ENCODE results near the gene AGTRAP. TPM values are rescaled to one million over a fixed set of nuclear protein-coding genes. Genes with fewer than 3 reads are reported as not detected.

The AGTRAP gene
- total RNA-seq, 3 donors from 2014 or later = 61.9 to 74.7 (median 66.4) TPM

DNA sequence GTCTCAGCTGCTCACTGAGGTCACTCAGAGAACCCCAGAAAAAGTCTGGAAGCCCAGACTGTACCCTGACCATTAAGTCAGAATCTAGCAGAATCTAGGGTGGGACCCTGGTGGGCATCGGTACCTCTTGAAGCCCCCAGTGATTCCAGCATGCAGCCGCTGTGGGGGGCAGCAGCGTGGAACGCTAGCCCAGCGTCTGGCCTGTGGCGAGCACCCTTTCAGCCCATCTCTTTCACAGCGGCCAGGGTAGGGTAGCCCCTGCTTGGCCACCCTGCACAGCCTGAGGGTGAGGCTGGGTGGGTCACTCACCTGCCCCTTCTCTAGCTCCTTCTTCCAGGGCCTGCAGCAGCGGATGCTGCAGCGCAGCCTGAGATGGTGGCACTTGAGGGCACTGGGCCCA lies 42.4 kb downstream of the AGTRAP start:
- no peaks in the 10 kb centered on the region for H3K4me1 ChIP-seq
- H3K36me3 ChIP-seq = no peaks in the 10 kb centered on the region
- no peak for TF ChIP-seq POLR2A (IDR thresholded peaks at IDR 0.05)
- no peak for TF ChIP-seq POLR2AphosphoS5 (IDR thresholded peaks at IDR 0.05)
- TF ChIP-seq, protein P1, sequence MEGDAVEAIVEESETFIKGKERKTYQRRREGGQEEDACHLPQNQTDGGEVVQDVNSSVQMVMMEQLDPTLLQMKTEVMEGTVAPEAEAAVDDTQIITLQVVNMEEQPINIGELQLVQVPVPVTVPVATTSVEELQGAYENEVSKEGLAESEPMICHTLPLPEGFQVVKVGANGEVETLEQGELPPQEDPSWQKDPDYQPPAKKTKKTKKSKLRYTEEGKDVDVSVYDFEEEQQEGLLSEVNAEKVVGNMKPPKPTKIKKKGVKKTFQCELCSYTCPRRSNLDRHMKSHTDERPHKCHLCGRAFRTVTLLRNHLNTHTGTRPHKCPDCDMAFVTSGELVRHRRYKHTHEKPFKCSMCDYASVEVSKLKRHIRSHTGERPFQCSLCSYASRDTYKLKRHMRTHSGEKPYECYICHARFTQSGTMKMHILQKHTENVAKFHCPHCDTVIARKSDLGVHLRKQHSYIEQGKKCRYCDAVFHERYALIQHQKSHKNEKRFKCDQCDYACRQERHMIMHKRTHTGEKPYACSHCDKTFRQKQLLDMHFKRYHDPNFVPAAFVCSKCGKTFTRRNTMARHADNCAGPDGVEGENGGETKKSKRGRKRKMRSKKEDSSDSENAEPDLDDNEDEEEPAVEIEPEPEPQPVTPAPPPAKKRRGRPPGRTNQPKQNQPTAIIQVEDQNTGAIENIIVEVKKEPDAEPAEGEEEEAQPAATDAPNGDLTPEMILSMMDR (IDR thresholded peaks at IDR 0.05) = no peak
- H3K9me3 ChIP-seq = no peaks in the 10 kb centered on the region
- H3K27me3 ChIP-seq = no peaks in the 10 kb centered on the region
- no peak overlapping the region for H3K27ac ChIP-seq
- no peak overlapping the region for H3K4me3 ChIP-seq
- no peak for DNase-seq (ENCODE audit: low spot score in 2 of 2)
- intact Hi-C loops (cut with DNase I; ENCODE audit: low total_unique reads) = no loop called here

DNA sequence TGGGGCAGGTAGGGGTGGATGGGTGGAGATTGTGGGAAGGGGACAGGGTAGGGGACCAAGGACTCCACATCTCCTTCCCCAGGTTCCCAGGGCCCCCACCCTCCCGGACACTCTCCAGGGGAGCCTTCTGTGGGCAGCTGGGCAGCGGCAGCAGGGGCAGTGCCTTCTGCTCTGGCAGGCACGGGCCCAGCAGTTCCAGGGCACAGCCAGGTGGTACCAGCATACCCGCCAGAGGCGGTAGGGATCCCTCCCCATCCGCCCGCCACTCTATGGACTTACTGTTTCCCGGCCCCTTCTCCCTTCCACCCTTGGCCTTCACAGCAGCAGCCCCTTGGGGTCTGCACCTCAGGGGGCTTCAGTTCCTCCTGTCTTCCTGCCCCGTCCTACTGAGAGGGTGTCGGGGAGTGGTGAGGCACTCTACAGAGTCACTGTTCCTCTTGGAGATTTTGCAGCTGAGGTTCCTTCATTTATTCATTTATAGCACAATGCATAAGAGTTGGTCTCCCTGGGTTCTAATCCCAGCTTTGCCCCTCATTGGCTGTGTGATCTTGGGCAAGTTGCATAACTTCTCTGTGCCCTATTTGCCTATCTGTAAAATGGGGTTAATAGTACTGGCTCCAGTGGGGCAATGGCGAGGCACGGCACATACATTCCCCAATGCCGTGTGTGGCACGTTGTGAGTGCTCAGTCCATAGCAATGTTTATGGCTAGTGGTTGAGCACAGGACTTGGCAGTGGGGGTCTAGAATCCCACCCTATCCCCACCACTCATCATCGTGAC lies 43.1 kb downstream of the AGTRAP start:
- Histone ChIP-seq H3K4me1 (no peaks in the 10 kb centered on the region), H3K9me3 (no peaks in the 10 kb centered on the region), H3K27me3 (no peaks in the 10 kb centered on the region), H3K4me3 (no peak overlapping the region), H3K36me3 (no peaks in the 10 kb centered on the region), H3K27ac (no peak overlapping the region)
- intact Hi-C loops (cut with DNase I; ENCODE audit: low total_unique reads) = no loop called here
- no peak for DNase-seq (ENCODE audit: low spot score in 2 of 2)
- TF ChIP-seq POLR2A (IDR thresholded peaks at IDR 0.05) (no peak), POLR2AphosphoS5 (IDR thresholded peaks at IDR 0.05) (no peak)
- TF ChIP-seq, protein P1 (IDR thresholded peaks at IDR 0.05) = no peak

DNA sequence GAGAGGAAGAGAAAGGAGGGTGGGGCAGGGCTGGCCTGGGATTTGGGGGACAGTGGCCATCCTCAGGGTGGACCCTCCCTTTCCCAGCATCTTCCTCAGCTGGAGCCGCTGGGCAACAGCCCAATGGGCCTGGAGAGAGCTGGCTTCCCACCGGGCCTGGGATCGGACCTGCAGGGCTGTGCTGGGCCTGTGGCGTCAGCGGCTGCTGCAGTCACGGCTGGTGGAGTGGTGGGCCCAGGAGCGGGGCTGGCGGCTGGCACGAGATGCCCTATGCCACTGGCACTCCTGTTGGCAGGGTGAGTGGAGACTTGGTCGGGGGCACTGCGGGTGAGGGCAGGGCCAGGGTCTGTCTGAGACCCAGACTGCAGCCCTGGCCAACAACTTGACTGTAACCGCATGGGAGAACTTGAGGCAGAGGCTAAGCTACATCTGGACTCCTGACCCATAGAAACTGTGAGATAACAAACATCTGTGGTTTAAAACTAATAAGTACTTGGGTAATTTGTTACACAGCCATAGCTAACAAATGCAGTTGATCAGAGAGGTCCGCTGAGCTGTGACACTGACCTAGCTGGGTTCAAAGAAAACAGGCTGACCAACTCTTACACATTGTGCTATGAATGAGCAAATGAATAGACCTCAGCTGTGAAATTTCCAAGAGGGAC lies 43.9 kb downstream of the AGTRAP start:
- no peaks in the 10 kb centered on the region for H3K9me3 ChIP-seq
- TF ChIP-seq, protein P1 (IDR thresholded peaks at IDR 0.05) = no peak
- TF ChIP-seq POLR2AphosphoS5 (IDR thresholded peaks at IDR 0.05) = no peak
- TF ChIP-seq POLR2A (IDR thresholded peaks at IDR 0.05) = no peak
- no peaks in the 10 kb centered on the region for H3K27me3 ChIP-seq
- peaks cover 0 to 3% of the 10 kb centered on the region in 2 donors for H3K4me1 ChIP-seq
- no peak for DNase-seq (ENCODE audit: low spot score in 2 of 2)
- H3K4me3 ChIP-seq = no peak overlapping the region
- no peak overlapping the region for H3K27ac ChIP-seq
- intact Hi-C loops (cut with DNase I; ENCODE audit: low total_unique reads) = no loop called here
- H3K36me3 ChIP-seq = no peaks in the 10 kb centered on the region

DNA sequence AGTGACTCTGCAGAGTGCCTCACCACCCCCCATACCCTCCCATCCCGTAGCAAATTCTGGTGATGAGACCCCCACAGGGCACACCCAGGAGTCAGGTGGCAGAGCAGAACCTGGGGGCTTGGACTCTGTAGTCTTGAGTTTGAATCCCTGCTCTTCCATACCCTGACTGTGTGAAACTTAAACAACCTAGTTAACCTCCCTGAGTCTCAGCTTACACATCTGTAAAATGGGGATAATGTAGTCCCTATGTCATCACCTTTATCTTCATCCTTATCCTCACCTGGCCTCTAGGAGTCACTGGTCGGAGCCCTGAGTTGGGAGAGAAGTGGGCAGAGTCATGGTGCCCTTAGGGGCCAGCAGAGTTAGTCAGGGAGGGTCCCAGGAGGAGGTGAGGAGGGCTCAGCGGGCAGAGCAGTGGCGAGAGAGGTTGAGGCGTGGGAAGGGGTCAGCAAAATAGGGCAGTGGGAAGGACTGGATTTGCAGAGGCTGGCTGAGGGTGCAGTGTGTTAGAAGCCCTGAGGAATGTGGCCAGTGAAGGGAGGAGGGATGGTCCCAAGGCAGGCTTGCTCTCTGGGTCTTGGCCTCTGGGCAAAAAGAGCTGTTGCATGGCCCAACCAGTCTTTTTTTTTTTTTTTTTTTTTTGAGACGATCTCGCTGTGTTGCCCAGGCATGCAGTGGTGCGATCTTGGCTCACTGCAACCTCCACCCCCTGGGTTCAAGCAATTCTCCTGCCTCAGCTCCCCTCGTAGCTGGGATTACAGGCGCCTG lies 44.6 kb downstream of the AGTRAP start:
- TF ChIP-seq, protein P1 (IDR thresholded peaks at IDR 0.05) = no peak
- no peak for TF ChIP-seq POLR2AphosphoS5 (IDR thresholded peaks at IDR 0.05)
- TF ChIP-seq POLR2A (IDR thresholded peaks at IDR 0.05) = no peak
- no peaks in the 10 kb centered on the region for H3K36me3 ChIP-seq
- intact Hi-C loops (cut with DNase I; ENCODE audit: low total_unique reads) = no loop called here
- no peak for DNase-seq (ENCODE audit: low spot score in 2 of 2)
- peaks cover 0 to 10% of the 10 kb centered on the region in 2 donors for H3K4me1 ChIP-seq
- no peak overlapping the region for H3K27ac ChIP-seq
- no peaks in the 10 kb centered on the region for H3K9me3 ChIP-seq
- no peaks in the 10 kb centered on the region for H3K27me3 ChIP-seq
- no peak overlapping the region for H3K4me3 ChIP-seq

All from breast epithelium (tissue), 4 donors.